HepG2 (cell line): ENCODE measurements around the gene PRCD. TPM values are rescaled to one million over a fixed set of nuclear protein-coding genes. Genes with fewer than 3 reads are reported as not detected.
A peak's percentile ranks its signal among the peaks of the same experiment; 100 is the strongest.

ENCODE experiments used
- ATF4 ChIP-seq, 2 experiments: fragments of 450-650 bp in 1 of 2; sonication (generic) in 1 of 2; formaldehyde crosslinking; IDR thresholded peaks; 2 replicates each; pipeline versions ENCODE4 v1.5.0 to v1.8.0; 2020 to 2022; ENCODE audit warnings: mild to moderate bottlenecking in 1 of 2, missing genetic modification reagents in 1 of 2
- CBX1 ChIP-seq: IDR thresholded peaks from one replicate; pipeline ENCODE4 v1.6.1; 2016; ENCODE audit warnings: antibody characterized with exemption, low read depth
- FLYWCH1 ChIP-seq: sonication (generic); formaldehyde crosslinking; IDR thresholded peaks from 2 replicates; pipeline ENCODE4 v1.8.1; 2023; ENCODE audit warnings: mild to moderate bottlenecking, missing genetic modification reagents
- MBD4 ChIP-seq: IDR thresholded peaks from 2 replicates; pipeline ENCODE4 v1.6.1; 2012; ENCODE audit warnings: low read length, inconsistent platforms, borderline replicate concordance
- MED13 ChIP-seq: sonication (generic); formaldehyde crosslinking; IDR thresholded peaks from 2 replicates; pipeline ENCODE4 v1.5.0; 2020; ENCODE audit warnings: missing genetic modification reagents
- MIER2 ChIP-seq: IDR thresholded peaks from 2 replicates; pipeline ENCODE4 v1.6.1; 2016; ENCODE audit warnings: missing biosample characterization, missing genetic modification reagents
- MTA3 ChIP-seq: sonication (generic); formaldehyde crosslinking; IDR thresholded peaks from 2 replicates; pipeline ENCODE4 v1.4.0; 2020; ENCODE audit warnings: missing genetic modification reagents
- MXD4 ChIP-seq: IDR thresholded peaks from 2 replicates; pipeline ENCODE4 v1.6.1; 2016; ENCODE audit warnings: mild to moderate bottlenecking, missing biosample characterization, missing genetic modification reagents
- NFIC ChIP-seq: IDR thresholded peaks from 2 replicates; pipeline ENCODE4 v1.6.1; 2012; ENCODE audit warnings: mild to moderate bottlenecking, low read length, inconsistent platforms
- RELA ChIP-seq: sonication (generic); formaldehyde crosslinking; IDR thresholded peaks from 2 replicates; pipeline ENCODE4 v1.4.0; 2020; ENCODE audit warnings: missing genetic modification reagents
- RNF219 ChIP-seq: sonication (generic); formaldehyde crosslinking; IDR thresholded peaks from 2 replicates; pipeline ENCODE4 v1.5.0; 2020; ENCODE audit warnings: mild to moderate bottlenecking, missing genetic modification reagents
- SOX5 ChIP-seq: IDR thresholded peaks from 2 replicates; pipeline ENCODE4 v1.6.1; 2016; ENCODE audit warnings: borderline replicate concordance
- TRIM22 ChIP-seq: fragments of 450-650 bp; IDR thresholded peaks from 2 replicates; pipeline ENCODE4 v1.6.1; 2017
- TRIM24 ChIP-seq: sonication (generic); formaldehyde crosslinking; IDR thresholded peaks from 2 replicates; pipeline ENCODE4 v1.8.0; 2022; ENCODE audit warnings: mild to moderate bottlenecking, missing genetic modification reagents
- ZFP37 ChIP-seq: sonication (generic); formaldehyde crosslinking; IDR thresholded peaks from 2 replicates; pipeline ENCODE4 v1.4.0; 2020; ENCODE audit warnings: missing genetic modification reagents, borderline replicate concordance
- polyA plus RNA-seq, 8 experiments: library from polyadenylated mRNA; depleted of rRNA in 3 of 8; stranded (reverse) in 7 of 8; unstranded in 1 of 8; fragments of >200 nt; fragmentation: Illumina TruSeq in 4 of 8; extraction: Trizol in 4 of 8; gene quantifications; 2 replicates each; pipeline versions ENCODE4 v1.2.1 to v1.2.3, GENCODE V29; 2011 to 2016; ENCODE audit warnings: low read depth in 4 of 8, missing spikeins in 1 of 8, mixed read lengths in 1 of 8; ENCODE audit not compliant: insufficient read depth in 1 of 8
- total RNA-seq, 5 experiments: library from RNA; depleted of rRNA; stranded (reverse); fragments of >200 nt; fragmentation: Illumina TruSeq; extraction: Trizol; gene quantifications; 2 replicates each; pipeline ENCODE4 v1.2.3, GENCODE V29; 2016; ENCODE audit warnings: low read depth in 1 of 5
- TF ChIP-seq, protein P1 (sequence below): sonication (generic); formaldehyde crosslinking; conservative IDR thresholded peaks from 2 replicates; pipeline ENCODE4 v1.4.0; 2020; ENCODE audit warnings: missing genetic modification reagents
- TF ChIP-seq, protein P2 (sequence below): sonication (generic); formaldehyde crosslinking; IDR thresholded peaks from 2 replicates; pipeline ENCODE4 v1.9.0; 2021; ENCODE audit warnings: mild to moderate bottlenecking, missing genetic modification reagents

The PRCD gene
- total and polyA plus RNA-seq, 2 of the 13 experiments (the other 11 are each of a cell fraction or from before 2014, with no cell fraction given) = 0.51 TPM; not detected in 1

DNA sequence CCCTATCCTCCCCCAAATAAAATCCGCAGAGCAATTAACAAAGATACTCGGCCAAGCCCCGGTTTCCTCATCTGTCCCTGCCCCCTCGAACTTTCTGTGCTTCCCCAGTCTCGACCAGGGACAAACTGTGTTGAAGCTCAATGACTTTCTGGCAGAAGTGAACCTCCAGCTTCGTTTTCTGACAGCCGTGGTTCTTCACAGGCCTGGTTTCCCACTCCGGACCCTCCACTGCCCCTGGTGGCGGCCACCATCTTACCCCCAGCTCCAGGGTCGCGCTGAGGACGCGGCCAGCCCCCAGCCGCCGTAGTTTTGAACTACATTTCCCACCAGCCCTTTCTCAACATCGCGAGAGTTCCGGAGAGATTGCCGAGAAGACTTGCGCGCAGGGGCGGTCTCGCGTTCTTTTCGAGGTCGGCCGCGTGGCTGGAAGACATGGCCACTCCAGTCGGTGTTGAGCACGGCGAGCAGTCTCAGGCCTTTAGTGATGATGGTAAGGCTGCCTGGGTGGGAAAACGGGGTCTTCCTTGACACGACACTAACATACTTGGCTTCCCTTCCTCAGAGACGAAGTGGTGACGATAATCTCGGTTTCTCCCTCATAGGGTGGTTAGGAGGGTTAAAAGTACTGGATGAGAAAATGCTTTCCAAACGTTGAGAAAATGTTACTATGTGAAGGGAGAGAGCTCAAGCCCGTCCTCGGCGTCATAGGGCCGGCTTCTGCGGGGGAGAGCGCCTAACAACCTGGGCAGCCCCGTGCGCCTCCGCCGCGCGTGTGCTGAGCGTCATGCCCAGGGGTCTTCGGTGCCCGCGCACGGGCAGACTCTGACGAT is 17.7 kb downstream of the PRCD start (continued):
- TF ChIP-seq MBD4 (no peak), SOX5 (CRISPR knock-in tag) (no peak; the same call in 1 of the 2 replicates), MXD4 (CRISPR knock-in tag) (peak; percentile 93), RELA (CRISPR knock-in tag) (no peak; the same call in 1 of the 2 replicates), RNF219 (CRISPR knock-in tag) (peak; percentile 97), TRIM22 (no peak), TRIM24 (CRISPR knock-in tag) (no peak), NFIC (no peak), MTA3 (CRISPR knock-in tag) (no peak), ZFP37 (CRISPR knock-in tag) (no peak), CBX1 (peak; percentile 47), FLYWCH1 (CRISPR knock-in tag) (no peak), MIER2 (CRISPR knock-in tag) (peak; percentile 73), MED13 (CRISPR knock-in tag) (peak; percentile 41; the same call in 1 of the 2 replicates), ATF4 (CRISPR knock-in tag; IDR thresholded peaks at IDR 0.05) (peak in 1 of 2 experiments; percentile 80; a peak in 1 of 4 replicates)
- TF ChIP-seq, protein P1, sequence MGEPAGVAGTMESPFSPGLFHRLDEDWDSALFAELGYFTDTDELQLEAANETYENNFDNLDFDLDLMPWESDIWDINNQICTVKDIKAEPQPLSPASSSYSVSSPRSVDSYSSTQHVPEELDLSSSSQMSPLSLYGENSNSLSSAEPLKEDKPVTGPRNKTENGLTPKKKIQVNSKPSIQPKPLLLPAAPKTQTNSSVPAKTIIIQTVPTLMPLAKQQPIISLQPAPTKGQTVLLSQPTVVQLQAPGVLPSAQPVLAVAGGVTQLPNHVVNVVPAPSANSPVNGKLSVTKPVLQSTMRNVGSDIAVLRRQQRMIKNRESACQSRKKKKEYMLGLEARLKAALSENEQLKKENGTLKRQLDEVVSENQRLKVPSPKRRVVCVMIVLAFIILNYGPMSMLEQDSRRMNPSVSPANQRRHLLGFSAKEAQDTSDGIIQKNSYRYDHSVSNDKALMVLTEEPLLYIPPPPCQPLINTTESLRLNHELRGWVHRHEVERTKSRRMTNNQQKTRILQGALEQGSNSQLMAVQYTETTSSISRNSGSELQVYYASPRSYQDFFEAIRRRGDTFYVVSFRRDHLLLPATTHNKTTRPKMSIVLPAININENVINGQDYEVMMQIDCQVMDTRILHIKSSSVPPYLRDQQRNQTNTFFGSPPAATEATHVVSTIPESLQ (CRISPR knock-in tag) = peak; percentile 84; the same call in 1 of the 2 replicates
- TF ChIP-seq, protein P2, sequence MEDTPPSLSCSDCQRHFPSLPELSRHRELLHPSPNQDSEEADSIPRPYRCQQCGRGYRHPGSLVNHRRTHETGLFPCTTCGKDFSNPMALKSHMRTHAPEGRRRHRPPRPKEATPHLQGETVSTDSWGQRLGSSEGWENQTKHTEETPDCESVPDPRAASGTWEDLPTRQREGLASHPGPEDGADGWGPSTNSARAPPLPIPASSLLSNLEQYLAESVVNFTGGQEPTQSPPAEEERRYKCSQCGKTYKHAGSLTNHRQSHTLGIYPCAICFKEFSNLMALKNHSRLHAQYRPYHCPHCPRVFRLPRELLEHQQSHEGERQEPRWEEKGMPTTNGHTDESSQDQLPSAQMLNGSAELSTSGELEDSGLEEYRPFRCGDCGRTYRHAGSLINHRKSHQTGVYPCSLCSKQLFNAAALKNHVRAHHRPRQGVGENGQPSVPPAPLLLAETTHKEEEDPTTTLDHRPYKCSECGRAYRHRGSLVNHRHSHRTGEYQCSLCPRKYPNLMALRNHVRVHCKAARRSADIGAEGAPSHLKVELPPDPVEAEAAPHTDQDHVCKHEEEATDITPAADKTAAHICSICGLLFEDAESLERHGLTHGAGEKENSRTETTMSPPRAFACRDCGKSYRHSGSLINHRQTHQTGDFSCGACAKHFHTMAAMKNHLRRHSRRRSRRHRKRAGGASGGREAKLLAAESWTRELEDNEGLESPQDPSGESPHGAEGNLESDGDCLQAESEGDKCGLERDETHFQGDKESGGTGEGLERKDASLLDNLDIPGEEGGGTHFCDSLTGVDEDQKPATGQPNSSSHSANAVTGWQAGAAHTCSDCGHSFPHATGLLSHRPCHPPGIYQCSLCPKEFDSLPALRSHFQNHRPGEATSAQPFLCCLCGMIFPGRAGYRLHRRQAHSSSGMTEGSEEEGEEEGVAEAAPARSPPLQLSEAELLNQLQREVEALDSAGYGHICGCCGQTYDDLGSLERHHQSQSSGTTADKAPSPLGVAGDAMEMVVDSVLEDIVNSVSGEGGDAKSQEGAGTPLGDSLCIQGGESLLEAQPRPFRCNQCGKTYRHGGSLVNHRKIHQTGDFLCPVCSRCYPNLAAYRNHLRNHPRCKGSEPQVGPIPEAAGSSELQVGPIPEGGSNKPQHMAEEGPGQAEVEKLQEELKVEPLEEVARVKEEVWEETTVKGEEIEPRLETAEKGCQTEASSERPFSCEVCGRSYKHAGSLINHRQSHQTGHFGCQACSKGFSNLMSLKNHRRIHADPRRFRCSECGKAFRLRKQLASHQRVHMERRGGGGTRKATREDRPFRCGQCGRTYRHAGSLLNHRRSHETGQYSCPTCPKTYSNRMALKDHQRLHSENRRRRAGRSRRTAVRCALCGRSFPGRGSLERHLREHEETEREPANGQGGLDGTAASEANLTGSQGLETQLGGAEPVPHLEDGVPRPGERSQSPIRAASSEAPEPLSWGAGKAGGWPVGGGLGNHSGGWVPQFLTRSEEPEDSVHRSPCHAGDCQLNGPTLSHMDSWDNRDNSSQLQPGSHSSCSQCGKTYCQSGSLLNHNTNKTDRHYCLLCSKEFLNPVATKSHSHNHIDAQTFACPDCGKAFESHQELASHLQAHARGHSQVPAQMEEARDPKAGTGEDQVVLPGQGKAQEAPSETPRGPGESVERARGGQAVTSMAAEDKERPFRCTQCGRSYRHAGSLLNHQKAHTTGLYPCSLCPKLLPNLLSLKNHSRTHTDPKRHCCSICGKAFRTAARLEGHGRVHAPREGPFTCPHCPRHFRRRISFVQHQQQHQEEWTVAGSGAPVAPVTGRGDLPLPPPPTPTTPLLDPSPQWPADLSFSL (CRISPR knock-in tag) = no peak
